NOMO-1 (cell line): ENCODE results near the gene SAMD4B.
"Not testable (repeated sequence)": the region's sequence is repeated elsewhere in the genome, so short reads cannot be mapped to it uniquely, and the experiment has no call there.

Experiments
- DNase-seq, 2 experiments: peaks; one replicate each; lab custom pipeline; 2025; ENCODE audit not compliant: unreplicated experiment in 2 of 2; lab: John Stamatoyannopoulos, UW

Gene SAMD4B

GRCh38 chr19:39341719-39342604, at the start of gene SAMD4B:
TSS of gene SAMD4B (plus strand) at chr19:39342421. CDS start at chr19:39356894, 14,473 bp downstream.
- DNase-seq: peak; percentile 99 to 100

GRCh38 chr19:39293394-39293793, 48.8 kb upstream of the SAMD4B start:
- DNase-seq: no peak

GRCh38 chr19:39296055-39296645, 46.1 kb upstream of the SAMD4B start, which contains the start of gene IFNL1:
TSS of gene IFNL1 (plus strand) at chr19:39296407. CDS start at chr19:39296422, 15 bp downstream.
- DNase-seq: no peak

- DNase-seq: no peak
Observed at GRCh38 chr19:39296906-39297305, 45.3 kb upstream of the SAMD4B start.

GRCh38 chr19:39297931-39298634, 44.1 kb upstream of the SAMD4B start:
- DNase-seq: no peak

- no peak for DNase-seq
Observed at GRCh38 chr19:39299404-39299803, 42.8 kb upstream of the SAMD4B start.

GRCh38 chr19:39299832-39300231, 42.4 kb upstream of the SAMD4B start:
- DNase-seq: no peak

GRCh38 chr19:39301021-39301420, 41.2 kb upstream of the SAMD4B start:
- no peak for DNase-seq

GRCh38 chr19:39301562-39301961, 40.7 kb upstream of the SAMD4B start:
- no peak for DNase-seq

GRCh38 chr19:39303373-39304184, 38.6 kb upstream of the SAMD4B start:
- DNase-seq: no peak

GRCh38 chr19:39304185-39304513, 38.1 kb upstream of the SAMD4B start:
- no peak for DNase-seq

- DNase-seq: no peak
Observed at GRCh38 chr19:39304701-39305571, 37.3 kb upstream of the SAMD4B start.

- no peak for DNase-seq
Observed at GRCh38 chr19:39306075-39306474, 36.1 kb upstream of the SAMD4B start.

GRCh38 chr19:39307046-39307821, 35.0 kb upstream of the SAMD4B start:
- no peak for DNase-seq

- DNase-seq: no peak
Observed at GRCh38 chr19:39307822-39308530, 34.2 kb upstream of the SAMD4B start.

- DNase-seq: no peak
Observed at GRCh38 chr19:39308531-39309304, 33.5 kb upstream of the SAMD4B start.

GRCh38 chr19:39309305-39309670, 32.9 kb upstream of the SAMD4B start:
- not testable (repeated sequence) for DNase-seq
